Measurements from ENCODE around the gene AUTS2.

The AUTS2 gene

GRCh38 chr7:70131817-70132216 lies 533.5 kb downstream of the AUTS2 start:
- FAIRE-seq (no peak), DNase-seq (ENCODE audit: insufficient read length, low spot score) (no peak)
- TF ChIP-seq POLR2AphosphoS5 (IDR thresholded peaks at IDR 0.05; ENCODE audit: low read depth, low read length), result no peak
- TF ChIP-seq POLR2A (IDR thresholded peaks at IDR 0.05; ENCODE audit: low read depth, low read length), result no peak
- TF ChIP-seq PAX5 (IDR thresholded peaks at IDR 0.05; ENCODE audit: insufficient read depth, low read length, severe bottlenecking), result no peak

- no peak for DNase-seq (ENCODE audit: insufficient read length, low spot score)
- TF ChIP-seq SPI1 (IDR thresholded peaks at IDR 0.05; ENCODE audit: low read depth, low read length), result no peak
- no peak for TF ChIP-seq POLR2A (IDR thresholded peaks at IDR 0.05; ENCODE audit: low read depth, low read length)
- no peak for TF ChIP-seq POU2F2 (IDR thresholded peaks at IDR 0.05; ENCODE audit: low read depth, low read length)
- TF ChIP-seq TAF1 (IDR thresholded peaks at IDR 0.05; ENCODE audit: low read depth, low read length), result no peak
- TF ChIP-seq PAX5 (IDR thresholded peaks at IDR 0.05; ENCODE audit: insufficient read depth, low read length, severe bottlenecking), result no peak
- TF ChIP-seq POLR2AphosphoS5 (IDR thresholded peaks at IDR 0.05; ENCODE audit: low read depth, low read length), result no peak
- no peak for FAIRE-seq
Observed at GRCh38 chr7:70132226-70132851, 534.1 kb downstream of the AUTS2 start.

GRCh38 chr7:70132852-70133690 lies 534.8 kb downstream of the AUTS2 start:
- no peak for DNase-seq (ENCODE audit: insufficient read length, low spot score)
- FAIRE-seq, result no peak
- TF ChIP-seq POLR2AphosphoS5 (IDR thresholded peaks at IDR 0.05; ENCODE audit: low read depth, low read length) (no peak), PAX5 (IDR thresholded peaks at IDR 0.05; ENCODE audit: insufficient read depth, low read length, severe bottlenecking) (no peak), POU2F2 (IDR thresholded peaks at IDR 0.05; ENCODE audit: low read depth, low read length) (no peak), SPI1 (IDR thresholded peaks at IDR 0.05; ENCODE audit: low read depth, low read length) (no peak), POLR2A (IDR thresholded peaks at IDR 0.05; ENCODE audit: low read depth, low read length) (no peak), TAF1 (IDR thresholded peaks at IDR 0.05; ENCODE audit: low read depth, low read length) (no peak)

- TF ChIP-seq POU2F2 (IDR thresholded peaks at IDR 0.05; ENCODE audit: low read depth, low read length), result no peak
- no peak for TF ChIP-seq POLR2A (IDR thresholded peaks at IDR 0.05; ENCODE audit: low read depth, low read length)
- TF ChIP-seq TAF1 (IDR thresholded peaks at IDR 0.05; ENCODE audit: low read depth, low read length), result no peak
- TF ChIP-seq POLR2AphosphoS5 (IDR thresholded peaks at IDR 0.05; ENCODE audit: low read depth, low read length), result no peak
- TF ChIP-seq SPI1 (IDR thresholded peaks at IDR 0.05; ENCODE audit: low read depth, low read length), result no peak
- TF ChIP-seq PAX5 (IDR thresholded peaks at IDR 0.05; ENCODE audit: insufficient read depth, low read length, severe bottlenecking), result no peak
- DNase-seq (ENCODE audit: insufficient read length, low spot score) (no peak), FAIRE-seq (no peak)
Observed at GRCh38 chr7:70134029-70134770, 535.9 kb downstream of the AUTS2 start.

GRCh38 chr7:70135656-70136055 lies 537.4 kb downstream of the AUTS2 start:
- DNase-seq (ENCODE audit: insufficient read length, low spot score) (no peak), FAIRE-seq (no peak)
- TF ChIP-seq PAX5 (IDR thresholded peaks at IDR 0.05; ENCODE audit: insufficient read depth, low read length, severe bottlenecking), result no peak
- no peak for TF ChIP-seq POLR2A (IDR thresholded peaks at IDR 0.05; ENCODE audit: low read depth, low read length)
- TF ChIP-seq TAF1 (IDR thresholded peaks at IDR 0.05; ENCODE audit: low read depth, low read length), result no peak
- no peak for TF ChIP-seq SPI1 (IDR thresholded peaks at IDR 0.05; ENCODE audit: low read depth, low read length)
- TF ChIP-seq POLR2AphosphoS5 (IDR thresholded peaks at IDR 0.05; ENCODE audit: low read depth, low read length), result no peak
- no peak for TF ChIP-seq POU2F2 (IDR thresholded peaks at IDR 0.05; ENCODE audit: low read depth, low read length)

- no peak for DNase-seq (ENCODE audit: insufficient read length, low spot score)
- FAIRE-seq, result no peak
- TF ChIP-seq POLR2AphosphoS5 (IDR thresholded peaks at IDR 0.05; ENCODE audit: low read depth, low read length), result no peak
- TF ChIP-seq SPI1 (IDR thresholded peaks at IDR 0.05; ENCODE audit: low read depth, low read length), result no peak
- TF ChIP-seq TAF1 (IDR thresholded peaks at IDR 0.05; ENCODE audit: low read depth, low read length), result no peak
- no peak for TF ChIP-seq POLR2A (IDR thresholded peaks at IDR 0.05; ENCODE audit: low read depth, low read length)
- TF ChIP-seq POU2F2 (IDR thresholded peaks at IDR 0.05; ENCODE audit: low read depth, low read length), result no peak
- TF ChIP-seq PAX5 (IDR thresholded peaks at IDR 0.05; ENCODE audit: insufficient read depth, low read length, severe bottlenecking), result no peak
Observed at GRCh38 chr7:70137126-70137525, 538.9 kb downstream of the AUTS2 start.

GRCh38 chr7:70142247-70142932 lies 544.1 kb downstream of the AUTS2 start:
- no peak for DNase-seq (ENCODE audit: insufficient read length, low spot score)
- FAIRE-seq, result no peak
- TF ChIP-seq SPI1 (IDR thresholded peaks at IDR 0.05; ENCODE audit: low read depth, low read length) (no peak), PAX5 (IDR thresholded peaks at IDR 0.05; ENCODE audit: insufficient read depth, low read length, severe bottlenecking) (no peak), POLR2AphosphoS5 (IDR thresholded peaks at IDR 0.05; ENCODE audit: low read depth, low read length) (no peak), TAF1 (IDR thresholded peaks at IDR 0.05; ENCODE audit: low read depth, low read length) (no peak), POU2F2 (IDR thresholded peaks at IDR 0.05; ENCODE audit: low read depth, low read length) (no peak), POLR2A (IDR thresholded peaks at IDR 0.05; ENCODE audit: low read depth, low read length) (no peak)

- FAIRE-seq, result no peak
- TF ChIP-seq TAF1 (IDR thresholded peaks at IDR 0.05; ENCODE audit: low read depth, low read length) (no peak), POLR2AphosphoS5 (IDR thresholded peaks at IDR 0.05; ENCODE audit: low read depth, low read length) (no peak), POLR2A (IDR thresholded peaks at IDR 0.05; ENCODE audit: low read depth, low read length) (no peak), POU2F2 (IDR thresholded peaks at IDR 0.05; ENCODE audit: low read depth, low read length) (no peak), SPI1 (IDR thresholded peaks at IDR 0.05; ENCODE audit: low read depth, low read length) (no peak), PAX5 (IDR thresholded peaks at IDR 0.05; ENCODE audit: insufficient read depth, low read length, severe bottlenecking) (no peak)
- no peak for DNase-seq (ENCODE audit: insufficient read length, low spot score)
Observed at GRCh38 chr7:70143075-70144044, 545.1 kb downstream of the AUTS2 start.

Data from GM12891 (cell line).